HG03064 (cell line): ENCODE measurements around the gene CHRNA4.
"Not testable (repeated sequence)": the region's sequence is repeated elsewhere in the genome, so short reads cannot be mapped to it uniquely, and the experiment has no call there.

ENCODE experiments used
- ATAC-seq: cut with Tn5 transposase; IDR thresholded peaks from one replicate; pipeline ENCODE4 v1.9.1; 2021; ENCODE audit warnings: low read depth; ENCODE audit not compliant: unreplicated experiment

The CHRNA4 gene

DNA sequence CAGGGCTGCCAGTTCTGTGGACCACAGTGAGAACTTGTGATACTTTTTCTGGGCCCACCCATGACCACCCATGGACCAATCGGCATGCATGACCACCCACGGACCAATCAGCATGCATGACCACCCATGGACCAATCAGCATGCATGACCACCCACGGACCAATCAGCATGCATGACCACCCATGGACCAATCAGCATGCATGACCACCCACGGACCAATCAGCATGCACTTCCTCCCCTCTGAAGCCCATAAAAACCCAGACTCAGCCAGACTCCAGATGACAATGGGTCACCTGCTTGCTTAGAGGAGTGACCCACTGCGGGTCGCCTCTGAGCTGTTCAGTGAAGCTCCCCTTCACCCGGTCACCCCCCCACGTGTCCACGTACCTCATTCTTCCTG lies 18.7 kb upstream of the CHRNA4 start:
- not testable (repeated sequence) for ATAC-seq

GRCh38 chr20:63379296-63379695 lies 18.1 kb upstream of the CHRNA4 start:
- ATAC-seq: no peak

- ATAC-seq: no peak
Observed at GRCh38 chr20:63378626-63379025, 17.5 kb upstream of the CHRNA4 start.

GRCh38 chr20:63377951-63378381 lies 16.8 kb upstream of the CHRNA4 start:
- ATAC-seq: no peak

- no peak for ATAC-seq
Observed at GRCh38 chr20:63377256-63377941, 16.2 kb upstream of the CHRNA4 start.

DNA sequence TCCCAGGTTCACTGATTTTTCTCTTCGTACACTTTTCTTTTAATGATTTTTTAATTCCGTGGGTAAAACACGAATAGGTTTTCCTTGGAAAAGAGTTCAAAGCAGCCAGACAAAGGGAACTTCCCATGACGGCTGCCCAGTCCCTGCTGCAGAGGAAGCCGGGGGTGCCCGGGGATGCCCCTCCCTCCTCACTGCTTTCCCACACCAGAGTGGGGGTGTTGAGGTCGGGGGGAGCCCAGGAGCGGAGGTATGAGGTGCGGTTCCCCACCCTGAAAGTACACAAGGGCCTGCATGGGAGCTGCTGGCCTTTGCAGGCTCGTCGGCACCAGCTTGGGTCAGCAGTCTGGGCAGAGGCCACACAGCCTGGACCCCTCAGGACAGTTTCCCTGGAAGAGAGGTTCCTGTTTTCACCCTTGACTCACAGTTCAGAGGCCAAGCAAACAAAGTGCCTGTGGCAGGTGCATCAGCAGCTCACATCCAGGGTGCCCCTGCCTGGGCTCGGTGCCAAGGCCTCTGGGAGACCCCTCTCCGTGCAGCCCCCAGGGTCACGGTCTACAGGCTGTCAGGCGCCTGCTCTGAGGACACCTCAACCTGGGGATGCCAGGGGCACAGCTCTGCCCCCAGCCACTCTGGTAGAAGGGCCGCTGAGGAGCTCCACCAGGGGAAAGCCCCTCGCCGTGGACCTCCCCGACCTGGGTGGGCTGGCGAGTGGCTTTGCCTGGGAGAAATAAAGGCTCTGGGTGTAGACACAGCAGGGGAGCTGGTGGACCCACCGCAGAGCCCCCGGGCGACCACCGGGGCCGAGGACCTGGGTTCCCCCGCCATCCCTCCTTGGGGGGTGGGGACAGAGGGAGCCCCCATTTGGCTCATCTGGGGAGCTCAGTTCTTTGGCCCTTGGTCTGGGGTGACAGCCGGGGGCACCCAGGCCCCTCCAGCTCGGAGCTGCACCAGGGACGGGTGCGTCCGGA lies 15.4 kb upstream of the CHRNA4 start:
- ATAC-seq: no peak

- no peak for ATAC-seq
Observed at GRCh38 chr20:63375438-63375837, 14.3 kb upstream of the CHRNA4 start.

- no peak for ATAC-seq
Observed at GRCh38 chr20:63374504-63374903, 13.4 kb upstream of the CHRNA4 start.

GRCh38 chr20:63373996-63374395 lies 12.8 kb upstream of the CHRNA4 start:
- ATAC-seq: no peak

DNA sequence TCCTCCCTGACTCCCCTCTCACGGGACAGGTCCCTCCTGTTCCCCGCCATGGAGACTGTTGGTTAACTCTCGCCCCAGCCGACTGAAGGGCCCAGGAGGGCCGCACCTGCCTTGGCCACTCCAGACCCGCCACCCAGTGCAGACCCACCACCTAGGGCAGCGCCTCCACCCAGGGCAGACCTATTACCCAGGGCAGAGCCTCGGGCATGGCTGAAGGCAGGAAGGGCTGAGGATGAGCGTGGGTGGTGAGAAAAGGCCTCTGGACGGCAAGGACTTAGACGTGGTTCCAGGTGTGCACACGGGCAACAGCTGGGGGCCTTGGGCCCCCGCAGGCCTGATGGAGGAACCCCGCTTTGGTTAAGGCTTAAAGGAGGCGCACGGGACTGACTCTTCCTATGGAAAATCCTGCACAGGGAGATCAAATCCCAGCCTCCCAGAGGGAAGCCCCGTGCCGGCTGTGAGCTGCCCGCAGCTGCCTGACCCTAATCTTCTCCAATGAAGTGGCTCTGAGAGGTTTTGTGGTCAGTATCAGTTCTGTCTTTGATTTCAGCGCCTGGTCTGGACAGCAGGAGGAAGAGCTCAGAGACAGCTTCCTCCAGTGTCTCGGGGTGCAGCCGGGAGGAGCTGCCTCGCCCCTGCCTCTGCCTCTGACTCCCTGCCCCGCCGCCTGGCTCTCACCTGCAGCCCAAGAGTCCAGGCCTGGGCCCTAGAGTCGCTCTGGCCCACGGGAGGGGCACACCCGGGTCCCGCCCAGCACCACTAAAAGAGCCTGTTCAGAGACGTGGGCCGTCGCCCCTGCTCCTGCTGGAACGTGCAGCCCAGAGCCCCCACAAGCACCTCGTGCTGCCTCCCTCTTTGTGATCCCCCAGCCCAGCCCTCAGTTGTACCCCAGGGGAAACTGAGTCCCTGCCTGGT lies 12.1 kb upstream of the CHRNA4 start:
- ATAC-seq: no peak

- no peak for ATAC-seq
Observed at GRCh38 chr20:63371291-63371865, 10.2 kb upstream of the CHRNA4 start.

- ATAC-seq: no peak
Observed at GRCh38 chr20:63370618-63371187, 9.6 kb upstream of the CHRNA4 start.

GRCh38 chr20:63369724-63370617 lies 8.8 kb upstream of the CHRNA4 start:
- no peak for ATAC-seq

DNA sequence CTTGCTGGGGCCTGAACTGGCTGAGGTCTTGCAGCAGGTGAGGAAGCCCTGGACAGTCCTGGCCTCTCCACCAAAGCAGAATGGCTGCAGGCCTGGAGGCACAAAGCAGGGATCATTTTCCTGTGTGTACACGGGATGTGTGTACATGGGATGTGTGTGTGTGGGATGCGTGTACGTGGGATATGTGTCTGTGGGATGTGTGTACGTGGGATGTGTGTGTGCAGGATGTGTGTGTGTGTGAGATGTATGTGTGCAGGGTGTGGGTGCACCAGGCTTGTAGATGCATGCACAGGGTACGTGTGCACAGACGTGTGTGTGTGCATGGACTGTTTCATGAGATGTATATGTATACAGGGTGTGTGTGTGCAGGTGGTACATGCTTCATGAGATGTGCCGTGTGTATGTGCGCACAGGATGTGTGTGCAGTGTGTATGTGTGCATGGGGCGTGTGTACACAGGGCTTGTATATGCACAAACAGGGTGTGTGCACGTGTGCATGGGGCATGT lies 7.9 kb upstream of the CHRNA4 start:
- no peak for ATAC-seq

DNA sequence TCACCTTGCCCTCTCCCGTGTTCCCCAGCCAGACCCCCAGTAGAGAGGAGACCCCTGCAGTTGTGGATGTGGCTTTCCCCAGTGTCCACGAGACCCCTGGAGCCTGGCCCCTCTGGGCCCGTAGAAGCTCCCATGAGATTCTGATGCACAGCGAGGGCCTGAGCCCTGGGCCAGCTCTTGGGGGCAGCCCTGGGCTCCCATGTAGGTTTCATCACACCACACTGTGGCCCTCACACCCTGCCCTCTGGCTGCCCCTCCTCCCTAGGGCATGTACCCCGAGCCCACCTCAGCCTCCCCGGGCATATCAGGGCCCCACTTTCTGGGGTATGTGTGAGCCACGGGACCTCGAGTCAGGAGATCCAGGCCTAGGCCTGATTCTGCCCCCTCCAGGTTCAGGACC lies 7.0 kb upstream of the CHRNA4 start:
- ATAC-seq: no peak

DNA sequence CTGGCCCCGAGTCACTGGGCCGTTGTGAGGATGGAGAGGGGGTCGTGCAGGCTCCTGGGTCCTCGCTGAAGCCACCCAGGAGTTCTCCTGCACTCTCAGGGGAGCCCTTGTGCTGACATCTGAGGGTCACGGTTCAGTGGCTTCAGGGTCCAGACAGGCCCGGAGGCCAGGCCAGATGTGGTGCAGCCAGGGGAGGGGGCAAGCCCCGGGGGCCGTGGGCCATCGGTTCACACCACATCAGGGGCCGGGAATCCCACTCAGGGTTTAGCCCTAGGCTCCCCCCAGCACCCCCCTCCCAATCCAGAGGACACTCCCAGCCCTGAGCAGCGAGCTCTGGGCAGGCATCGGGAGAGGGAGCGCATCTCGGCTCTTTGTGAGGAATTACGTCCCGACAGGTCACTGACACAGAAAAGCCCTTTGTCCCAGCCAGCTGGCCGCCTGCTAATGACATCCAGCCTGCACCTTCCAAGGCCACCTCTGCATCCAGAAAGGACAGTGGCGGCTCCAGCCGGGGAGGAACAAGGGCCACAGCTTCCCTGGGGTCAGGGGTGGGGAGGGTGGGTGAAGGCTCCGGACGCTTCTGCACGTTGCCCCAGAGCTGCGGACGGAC lies 6.4 kb upstream of the CHRNA4 start:
- no peak for ATAC-seq

- ATAC-seq: no peak
Observed at GRCh38 chr20:63366390-63367365, 5.5 kb upstream of the CHRNA4 start.
